A172 (cell line): Measurements from ENCODE around the gene LCN15. TPM values are rescaled to one million over a fixed set of nuclear protein-coding genes. Genes with fewer than 3 reads are reported as not detected.
A peak's percentile ranks its signal among the peaks of the same experiment; 100 is the strongest.

Experiments used
- DNase-seq: peaks from one replicate; pipeline ENCODE4 v3.0.0-alpha.2; 2015; ENCODE audit warnings: low spot score
- total RNA-seq: library from RNA; depleted of rRNA; stranded (reverse); fragments of >200 nt; shearing (Covaris generic); gene quantifications from 2 replicates; pipeline ENCODE4 v1.2.3, GENCODE V29; 2014

The LCN15 gene
- total RNA-seq, 1 experiment from 2014 or later = not detected

DNA sequence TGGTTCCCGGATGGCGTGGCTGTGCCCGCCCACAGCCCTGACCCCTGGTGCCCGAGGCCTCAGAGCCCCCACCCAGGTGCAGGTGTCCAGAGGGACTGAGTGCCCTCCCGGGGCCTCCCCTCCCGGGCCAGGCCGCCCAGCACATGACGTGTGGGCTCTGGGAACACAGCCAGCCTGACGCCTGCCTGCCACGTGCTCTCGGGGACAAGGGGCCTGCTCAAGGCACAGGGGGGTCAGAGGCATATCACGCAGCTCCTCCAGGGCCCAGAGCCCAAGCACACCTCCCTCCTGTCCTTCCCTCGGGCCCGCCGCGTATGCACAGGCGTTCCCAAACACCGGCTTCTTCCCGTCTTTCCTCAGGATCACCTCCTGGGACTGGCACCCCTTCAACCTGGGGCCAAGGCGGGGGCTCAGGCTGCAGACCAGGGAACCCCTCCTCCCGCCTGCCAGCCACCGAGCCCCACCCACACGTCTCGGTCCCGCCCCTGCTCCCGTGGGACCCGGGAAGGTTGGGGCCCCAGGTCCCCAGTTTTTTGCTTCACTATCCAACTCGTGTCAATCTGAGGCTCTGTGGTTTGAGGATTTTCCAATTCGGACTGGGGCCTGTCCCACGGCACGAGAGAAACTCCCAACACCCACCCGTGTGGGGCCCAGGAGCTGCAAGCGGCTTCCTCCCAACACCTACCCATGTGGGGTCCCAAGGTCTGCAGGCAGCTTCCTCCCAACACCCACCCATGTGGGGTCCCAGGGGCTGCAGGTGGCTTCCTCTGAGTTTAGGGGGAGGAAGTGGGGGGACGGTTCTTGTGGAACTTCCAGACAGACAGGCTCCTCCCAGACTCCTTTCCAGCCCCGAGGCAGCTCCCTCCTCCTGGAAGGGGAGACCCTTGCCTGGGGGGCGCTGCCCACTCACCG, 23.1 kb downstream of the LCN15 start:
- no peak for DNase-seq

DNA sequence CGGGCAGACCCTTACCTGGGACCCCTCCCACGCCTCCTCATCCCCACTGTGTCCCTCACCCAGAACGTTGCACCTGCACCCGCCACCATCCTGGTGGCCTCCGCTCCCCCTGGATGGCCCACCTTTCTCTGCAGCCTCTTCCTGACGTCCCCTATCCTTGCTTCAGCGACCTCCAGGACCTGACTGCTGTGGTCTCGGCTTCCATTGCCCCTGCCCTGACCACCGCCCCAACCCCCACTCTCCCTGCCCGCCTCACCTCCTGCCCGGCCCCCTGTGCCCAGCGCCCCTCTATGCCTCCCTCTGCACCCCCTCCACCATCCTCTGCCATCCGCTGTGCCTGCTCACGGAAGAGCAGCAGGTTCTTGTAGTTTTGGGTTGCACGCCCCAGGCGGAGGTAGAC, 23.8 kb downstream of the LCN15 start:
- DNase-seq = no peak

DNA sequence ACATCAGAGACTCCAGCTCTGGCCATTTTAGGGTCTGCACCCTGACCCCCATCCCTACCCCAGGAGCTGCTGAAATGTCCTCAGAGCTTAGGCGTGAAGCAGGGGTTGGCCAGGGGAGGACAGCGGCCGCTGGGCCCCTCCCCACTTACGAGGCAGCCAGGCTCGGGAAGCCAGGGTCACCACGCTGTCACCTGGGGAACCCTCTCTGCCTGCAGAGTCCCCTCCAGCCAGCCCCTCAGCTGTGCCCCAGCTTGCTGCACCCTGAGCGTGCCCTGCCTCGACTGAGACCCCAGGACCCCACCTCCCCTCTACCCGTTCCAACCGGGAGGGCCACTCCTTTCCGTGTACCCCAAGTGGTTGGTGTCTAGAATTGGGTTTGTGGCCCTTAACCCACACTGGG, 24.2 kb downstream of the LCN15 start:
- no peak for DNase-seq

DNA sequence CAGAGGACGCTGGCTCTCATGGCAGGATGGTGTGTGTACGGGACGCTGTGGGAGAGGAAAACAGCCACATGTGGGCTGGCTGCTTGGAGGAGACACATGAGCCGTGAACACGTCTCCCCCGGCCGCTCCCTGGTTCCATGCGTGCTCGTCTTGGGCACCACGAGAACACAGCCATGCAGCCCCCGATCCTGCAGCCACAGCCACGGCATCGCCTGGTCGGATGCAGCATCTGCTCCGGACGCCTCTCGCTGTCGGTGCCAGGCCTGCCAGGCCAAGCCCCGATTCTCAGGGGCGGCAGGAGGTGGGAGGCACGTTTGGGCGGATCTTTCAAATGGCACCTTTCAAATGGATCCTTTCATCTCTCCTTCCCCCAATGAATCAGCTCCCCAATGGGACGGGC, 24.8 kb downstream of the LCN15 start:
- no peak for DNase-seq

DNA sequence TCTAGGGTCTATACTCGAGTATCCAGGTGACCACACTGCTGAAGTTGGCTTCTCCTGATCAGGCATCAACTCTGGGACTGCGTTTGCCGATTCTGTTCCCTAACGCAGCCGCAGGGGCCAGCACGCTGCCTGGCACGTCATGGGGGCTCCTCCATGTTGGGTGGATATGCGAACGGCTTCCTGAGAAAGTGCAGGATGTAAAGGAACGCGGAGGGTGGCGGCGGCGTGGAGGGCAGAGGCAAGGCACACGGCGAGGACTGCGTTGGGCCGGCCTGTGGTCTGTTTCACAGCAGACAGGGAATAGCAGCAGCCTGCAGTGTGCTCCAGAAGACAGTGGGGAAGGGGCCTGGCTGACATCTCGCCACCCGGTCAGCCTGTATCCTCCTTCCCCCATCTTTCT, 25.4 kb downstream of the LCN15 start:
- no peak for DNase-seq

DNA sequence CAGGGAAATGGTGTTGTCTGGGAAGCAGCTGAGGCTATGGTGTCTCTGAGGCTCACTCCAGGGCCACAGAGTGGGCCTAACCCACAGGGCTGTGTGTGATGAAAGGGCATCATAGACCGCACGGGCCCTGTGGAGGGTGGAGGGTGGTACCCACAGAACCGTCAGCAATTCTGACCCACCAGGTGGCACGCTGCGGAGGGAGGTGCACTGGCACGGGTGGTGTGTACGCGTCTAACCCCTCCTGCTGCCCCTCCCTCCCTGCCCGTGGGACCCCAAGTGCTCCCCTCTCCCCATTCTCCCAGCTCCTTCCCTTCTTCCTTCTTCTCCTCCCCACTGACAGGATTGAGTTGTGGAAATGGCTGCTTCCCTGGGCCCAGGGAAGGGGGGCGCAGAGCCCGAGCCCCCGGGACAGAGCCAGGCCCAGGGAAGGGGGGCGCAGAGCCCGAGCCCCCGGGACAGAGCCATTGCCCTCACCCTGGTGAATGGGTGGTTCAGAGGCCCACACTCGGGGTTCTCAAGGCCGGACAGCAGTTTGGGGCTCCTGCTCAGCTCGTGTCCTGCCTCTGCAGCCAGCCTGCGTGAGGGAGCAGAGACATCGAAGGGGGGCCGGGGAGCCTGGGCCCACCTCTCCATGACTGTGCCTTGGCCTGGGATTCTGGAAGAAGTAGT, 28.4 kb downstream of the LCN15 start:
- DNase-seq = no peak

DNA sequence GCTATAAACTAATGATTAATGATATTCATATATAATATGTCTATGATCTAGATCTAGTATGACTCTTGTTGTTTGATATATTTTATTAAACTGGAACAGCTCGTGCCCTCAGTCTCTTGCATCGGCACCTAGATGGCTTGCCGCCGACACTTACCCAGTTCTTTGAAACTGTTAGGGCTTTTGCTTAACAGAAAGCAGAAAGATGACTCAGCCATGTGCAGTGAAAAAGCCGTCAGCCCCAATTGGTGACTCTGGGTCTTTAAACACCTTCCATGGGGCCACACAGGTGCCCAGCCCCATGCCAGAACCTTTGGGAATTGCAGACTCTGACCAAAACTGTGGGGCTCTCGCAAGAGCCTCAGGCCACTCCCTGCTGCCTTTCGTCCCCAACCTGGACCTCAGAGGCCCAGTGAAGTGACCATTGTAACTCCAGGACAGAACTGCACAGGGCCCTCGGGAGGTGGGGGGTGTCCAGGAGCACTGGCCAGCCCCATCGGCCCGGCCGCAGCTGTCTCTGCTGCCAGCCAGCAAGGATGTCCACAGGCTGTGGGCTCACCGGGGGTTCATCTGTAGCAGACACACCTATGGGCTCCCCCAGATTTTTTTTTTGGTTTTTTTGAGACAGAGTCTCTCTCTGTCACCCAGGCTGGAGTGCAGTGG, 29.4 kb downstream of the LCN15 start:
- DNase-seq = no peak

DNA sequence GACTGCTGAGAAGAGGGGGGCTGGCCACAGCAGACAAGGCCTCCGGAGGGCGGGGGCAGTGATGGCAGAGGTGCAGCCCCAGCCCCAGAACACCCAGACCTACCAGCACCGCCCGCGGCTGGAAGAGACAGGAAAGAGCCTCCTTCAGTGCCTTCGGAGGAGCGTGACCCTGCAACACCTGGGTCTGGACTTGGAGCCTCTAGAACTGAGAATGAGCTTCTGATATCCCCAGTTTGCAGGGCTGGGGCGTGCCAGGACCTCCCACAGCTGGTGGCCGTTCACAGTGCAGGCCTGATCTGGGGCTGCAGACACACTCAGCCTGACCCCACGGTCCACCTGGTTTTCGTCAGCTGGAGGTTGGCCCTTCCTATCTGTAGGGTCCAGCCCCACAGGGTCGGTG, 30.7 kb downstream of the LCN15 start:
- DNase-seq = no peak

DNA sequence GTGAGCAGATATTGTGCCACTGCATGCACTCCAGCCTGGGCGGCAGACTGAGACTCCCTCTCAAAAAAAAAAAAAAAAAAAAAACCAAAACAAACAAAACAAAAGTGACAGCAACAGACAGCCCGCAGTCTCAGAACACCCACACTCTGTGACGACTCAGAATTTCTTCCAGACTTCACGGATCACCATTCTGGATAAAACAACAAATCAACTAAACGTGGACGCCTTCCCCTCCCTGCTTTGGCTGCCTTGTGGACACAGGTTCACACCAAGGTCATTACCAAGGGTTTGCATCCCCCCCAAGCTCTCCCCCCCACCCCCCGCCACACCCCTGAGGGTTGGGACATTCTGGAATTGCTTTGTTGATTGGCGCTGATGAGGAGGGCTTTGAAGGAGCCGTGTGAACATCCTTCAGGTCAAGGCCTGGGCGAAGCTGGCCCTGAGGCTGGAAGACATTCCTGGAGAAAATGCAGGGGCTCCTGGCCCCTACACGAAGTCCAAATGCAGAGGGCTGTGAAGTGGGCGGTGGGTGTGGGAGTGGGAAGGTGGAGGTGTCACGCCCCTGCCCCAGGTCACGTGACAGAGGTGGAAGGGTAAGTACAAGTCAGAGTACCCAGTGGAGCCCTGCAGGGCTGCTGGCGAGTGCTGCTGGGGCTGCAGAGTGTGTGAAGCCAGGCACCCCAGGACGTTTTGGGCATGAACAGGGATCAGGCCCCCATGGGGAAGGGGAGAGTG, 31.7 kb downstream of the LCN15 start:
- DNase-seq = no peak

DNA sequence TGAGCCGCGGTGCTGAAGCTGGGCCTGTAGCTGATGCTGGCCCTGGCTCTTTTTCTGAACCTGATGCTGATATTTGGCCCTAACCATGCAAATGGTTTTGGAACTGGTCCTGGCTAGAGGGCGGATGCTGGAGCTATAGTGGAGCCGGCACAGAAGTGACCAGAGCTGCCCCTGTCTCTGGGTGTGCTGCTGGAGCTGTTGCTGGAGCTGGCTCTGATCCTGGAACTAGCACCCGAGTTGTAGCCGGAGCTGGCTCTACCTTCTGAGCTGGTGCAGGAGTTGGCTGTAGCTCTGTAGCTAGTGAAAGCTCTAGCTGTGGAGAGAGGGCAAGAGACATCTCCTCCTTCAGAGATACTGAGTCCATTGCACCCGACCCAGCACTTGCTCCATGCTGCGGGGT, 34.4 kb downstream of the LCN15 start:
- no peak for DNase-seq

DNA sequence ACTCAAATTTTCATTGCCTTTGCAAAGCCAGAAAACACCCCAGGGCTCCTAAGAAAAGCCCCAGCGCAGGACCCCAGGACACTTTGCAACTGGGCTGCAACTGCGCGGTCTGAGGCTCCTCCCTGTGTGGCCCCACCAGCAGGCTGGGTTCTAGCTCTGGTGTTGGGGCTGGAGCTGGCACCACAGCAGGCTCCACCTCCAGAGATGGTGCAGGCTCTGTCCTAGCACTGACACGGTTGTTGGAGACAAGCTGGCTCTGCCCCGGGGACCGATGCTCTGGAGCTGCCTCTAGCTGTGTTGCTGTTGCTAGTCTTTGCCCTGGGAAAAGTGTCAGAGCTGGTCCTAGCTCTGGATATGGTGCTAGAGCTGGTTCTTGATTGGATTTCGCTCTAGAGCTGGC, 35.2 kb downstream of the LCN15 start:
- DNase-seq = no peak

DNA sequence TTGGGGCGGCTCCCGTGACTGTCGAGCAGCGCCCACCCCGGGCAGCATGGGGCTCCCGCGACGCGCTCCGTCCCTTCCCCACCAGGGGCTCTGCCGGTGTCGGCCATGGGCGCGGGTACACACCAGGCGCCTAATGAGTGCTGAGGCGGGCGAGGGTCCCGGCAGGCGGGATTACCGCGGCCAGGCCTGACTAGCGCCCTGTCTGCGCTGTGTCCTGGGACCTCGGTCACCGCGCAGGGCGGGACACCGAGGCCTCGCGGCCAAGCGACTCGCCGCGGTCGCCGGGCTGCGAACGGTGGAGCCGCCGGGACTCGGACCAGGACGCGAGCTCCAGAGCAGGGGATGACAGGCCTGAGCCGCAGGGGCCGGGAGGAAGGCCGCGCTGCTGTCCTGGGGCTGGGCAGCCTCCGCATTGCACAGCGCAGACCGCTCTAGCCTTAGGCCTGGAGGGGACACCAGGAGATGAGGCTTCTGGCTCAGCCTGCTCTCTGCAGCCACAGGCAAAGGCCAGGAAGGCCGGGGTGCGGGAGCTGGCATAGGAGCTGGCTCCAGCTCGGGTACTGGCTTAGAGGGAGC, 35.7 kb downstream of the LCN15 start:
- no peak for DNase-seq

DNA sequence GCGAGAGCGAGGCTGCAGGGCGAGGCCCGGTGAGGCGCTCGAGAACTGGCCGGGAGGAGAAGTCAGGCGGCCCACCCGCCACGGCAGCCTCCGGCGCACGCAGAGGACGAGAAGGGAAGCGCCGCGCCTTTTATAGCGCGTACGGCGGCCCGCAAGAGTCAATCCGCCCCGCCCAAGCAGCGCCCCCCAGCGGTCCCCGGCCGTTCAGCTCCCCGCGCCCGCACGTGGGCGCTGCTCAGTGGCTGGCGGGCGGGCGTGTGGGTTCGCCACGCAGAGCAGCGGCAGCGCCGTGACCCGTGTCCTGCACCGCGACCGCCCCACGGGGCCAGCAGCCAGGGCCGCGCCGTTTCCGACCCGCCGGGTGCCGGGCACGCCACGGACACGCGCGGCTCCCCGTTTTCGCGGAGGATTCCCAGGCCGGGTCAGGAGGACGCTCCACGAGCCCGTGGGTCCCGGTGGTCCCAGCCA, 36.2 kb downstream of the LCN15 start:
- peak; percentile 89 for DNase-seq

DNA sequence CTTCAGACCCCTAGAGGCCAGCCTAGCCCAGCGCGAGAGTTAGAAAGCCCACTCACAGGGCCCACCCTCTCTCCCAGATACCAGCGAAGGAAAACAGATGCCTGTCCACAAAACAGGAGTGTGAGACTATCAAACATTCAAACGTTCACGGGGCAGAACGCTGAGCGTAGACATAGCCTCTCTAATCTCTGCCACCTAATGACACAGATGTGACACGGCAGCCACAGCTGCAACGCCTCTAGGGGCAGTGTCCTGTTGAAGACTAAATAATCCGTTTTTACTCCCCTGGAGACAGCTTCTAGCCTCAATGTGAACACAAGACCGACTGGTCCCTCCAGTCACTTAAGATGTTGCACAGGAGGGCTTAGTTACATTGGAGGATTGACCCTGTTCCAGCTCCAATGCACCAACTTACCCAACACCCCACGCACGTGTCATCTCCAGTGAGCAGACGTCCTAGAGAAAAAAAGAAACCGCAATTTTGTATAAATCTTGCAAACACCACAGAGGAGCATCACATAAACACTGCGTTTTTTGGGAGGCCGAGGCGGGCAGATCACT, 37.6 kb downstream of the LCN15 start:
- peak; percentile 53 for DNase-seq

DNA sequence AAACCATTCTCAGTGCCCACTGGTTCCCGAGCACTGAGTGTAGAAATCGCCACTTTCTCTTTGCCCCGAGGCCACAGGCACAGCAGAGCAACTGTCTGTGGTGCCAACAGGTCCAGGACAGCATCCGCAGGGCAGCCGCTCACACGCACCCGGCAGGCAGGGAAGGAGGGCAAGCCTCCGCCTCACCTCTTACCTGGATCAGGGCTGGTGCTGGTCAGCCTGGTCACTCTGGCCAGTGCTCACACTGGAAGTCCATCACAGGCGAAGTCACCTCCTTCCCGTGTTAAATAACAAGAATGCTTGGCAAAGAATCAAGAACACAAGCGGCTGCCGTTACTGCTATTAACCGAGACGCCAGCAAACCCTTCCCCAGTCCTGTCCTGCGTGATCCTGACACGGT, 38.2 kb downstream of the LCN15 start:
- DNase-seq = no peak

DNA sequence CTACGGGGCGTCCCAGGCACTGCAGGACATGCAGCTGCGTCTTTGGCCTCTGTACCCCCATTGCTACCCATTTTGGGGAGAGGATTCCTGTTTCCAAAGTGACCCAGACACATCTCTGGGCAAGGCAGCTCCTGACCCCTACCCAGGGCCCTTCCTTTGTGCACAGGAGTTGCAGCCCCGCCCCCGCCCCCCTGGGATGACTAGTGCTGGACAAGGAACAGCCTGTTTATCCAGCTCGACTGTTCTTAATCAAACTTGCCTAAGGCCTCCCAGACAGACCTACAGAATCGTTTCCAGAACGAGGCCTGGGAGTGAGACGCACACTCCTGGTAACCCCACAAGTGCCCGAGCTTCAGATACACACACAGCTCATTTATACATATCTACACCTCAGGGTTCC, 38.7 kb downstream of the LCN15 start:
- DNase-seq = peak; percentile 79

DNA sequence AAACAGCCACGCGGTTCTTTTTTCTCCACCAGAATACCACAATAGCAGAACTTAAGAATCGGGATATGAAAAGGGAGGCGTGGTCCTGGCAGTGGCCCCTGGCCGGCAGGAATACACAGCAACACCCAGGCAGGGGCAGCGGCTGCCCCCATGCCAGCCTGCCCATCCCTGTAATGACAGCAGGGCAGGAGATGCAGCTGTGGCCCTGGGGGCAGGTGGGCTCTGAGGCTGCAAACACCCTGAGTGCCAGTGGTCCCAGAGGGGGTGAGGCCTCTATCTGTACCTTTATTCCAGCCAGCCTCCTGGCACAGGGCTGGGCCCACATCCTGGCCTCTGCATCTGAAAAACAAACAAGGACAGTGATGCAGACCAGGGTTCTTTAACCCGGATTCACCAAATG, 39.5 kb downstream of the LCN15 start:
- DNase-seq = no peak

DNA sequence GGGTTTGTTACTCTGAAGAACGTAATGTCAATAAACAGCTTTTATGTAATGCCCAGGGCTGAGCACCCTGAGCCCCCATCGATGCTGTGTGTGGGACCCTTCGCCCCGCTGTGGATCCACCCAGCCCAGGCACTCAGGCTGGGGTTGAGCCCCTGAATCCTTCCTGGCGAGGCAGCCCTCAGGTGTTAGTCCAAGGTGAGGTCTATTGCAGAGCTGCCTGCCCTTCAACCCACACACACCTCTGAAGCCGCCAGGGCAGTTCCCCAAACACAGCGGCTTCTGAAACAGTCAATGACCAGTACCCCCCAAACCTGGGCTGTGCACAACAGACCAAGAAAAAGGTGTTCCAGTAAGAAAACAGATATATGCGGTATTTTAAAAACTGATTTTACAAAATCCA, 40.3 kb downstream of the LCN15 start:
- no peak for DNase-seq

DNA sequence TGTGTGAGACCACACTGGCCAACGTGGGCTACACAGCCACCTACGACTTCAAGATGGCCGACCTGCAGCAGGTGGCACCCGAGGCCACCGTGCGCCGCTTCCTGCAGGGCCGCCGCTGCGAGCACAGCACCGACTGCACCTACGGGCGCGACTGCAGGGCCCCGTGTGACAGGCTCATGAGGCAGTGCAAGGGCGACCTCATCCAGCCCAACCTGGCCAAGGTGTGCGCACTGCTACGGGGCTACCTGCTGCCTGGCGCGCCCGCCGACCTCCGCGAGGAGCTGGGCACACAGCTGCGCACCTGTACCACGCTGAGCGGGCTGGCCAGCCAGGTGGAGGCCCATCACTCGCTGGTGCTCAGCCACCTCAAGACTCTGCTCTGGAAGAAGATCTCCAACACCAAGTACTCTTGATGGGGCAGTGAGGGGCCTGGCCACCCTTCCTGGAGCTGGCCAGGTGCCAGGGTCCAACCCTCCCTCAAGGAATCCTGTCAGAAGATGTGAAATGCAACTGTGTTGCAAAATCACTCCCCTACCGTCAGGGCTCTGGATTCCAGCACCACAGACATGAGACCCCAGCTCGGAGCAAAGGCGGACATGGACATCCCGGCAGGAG, 40.8 kb downstream of the LCN15 start:
- DNase-seq = no peak

DNA sequence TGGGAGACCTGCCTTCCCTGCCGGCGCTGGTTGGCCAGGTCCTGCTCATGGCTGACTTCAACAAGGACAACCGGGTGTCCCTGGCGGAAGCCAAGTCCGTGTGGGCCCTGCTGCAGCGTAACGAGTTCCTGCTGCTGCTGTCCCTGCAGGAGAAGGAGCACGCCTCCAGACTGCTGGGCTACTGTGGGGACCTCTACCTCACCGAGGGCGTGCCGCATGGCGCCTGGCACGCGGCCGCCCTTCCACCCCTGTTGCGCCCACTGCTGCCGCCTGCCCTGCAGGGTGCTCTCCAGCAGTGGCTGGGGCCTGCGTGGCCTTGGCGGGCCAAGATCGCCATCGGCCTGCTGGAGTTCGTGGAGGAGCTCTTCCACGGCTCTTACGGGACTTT, 41.4 kb downstream of the LCN15 start:
- no peak for DNase-seq
